Smooth muscle cell of trachea (primary cell): Measurements from ENCODE around the gene PTN. TPM values are rescaled to one million over a fixed set of nuclear protein-coding genes. Genes with fewer than 3 reads are reported as not detected.

Experiments used
- total RNA-seq: library from RNA; depleted of rRNA; stranded (reverse); fragments of >200 nt; gene quantifications from 2 replicates; pipeline ENCODE4 v1.2.1, GENCODE V29; 2014

The PTN gene, protein sequence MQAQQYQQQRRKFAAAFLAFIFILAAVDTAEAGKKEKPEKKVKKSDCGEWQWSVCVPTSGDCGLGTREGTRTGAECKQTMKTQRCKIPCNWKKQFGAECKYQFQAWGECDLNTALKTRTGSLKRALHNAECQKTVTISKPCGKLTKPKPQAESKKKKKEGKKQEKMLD
- total RNA-seq = 35.4 and 36.9 TPM in 2 replicates

DNA sequence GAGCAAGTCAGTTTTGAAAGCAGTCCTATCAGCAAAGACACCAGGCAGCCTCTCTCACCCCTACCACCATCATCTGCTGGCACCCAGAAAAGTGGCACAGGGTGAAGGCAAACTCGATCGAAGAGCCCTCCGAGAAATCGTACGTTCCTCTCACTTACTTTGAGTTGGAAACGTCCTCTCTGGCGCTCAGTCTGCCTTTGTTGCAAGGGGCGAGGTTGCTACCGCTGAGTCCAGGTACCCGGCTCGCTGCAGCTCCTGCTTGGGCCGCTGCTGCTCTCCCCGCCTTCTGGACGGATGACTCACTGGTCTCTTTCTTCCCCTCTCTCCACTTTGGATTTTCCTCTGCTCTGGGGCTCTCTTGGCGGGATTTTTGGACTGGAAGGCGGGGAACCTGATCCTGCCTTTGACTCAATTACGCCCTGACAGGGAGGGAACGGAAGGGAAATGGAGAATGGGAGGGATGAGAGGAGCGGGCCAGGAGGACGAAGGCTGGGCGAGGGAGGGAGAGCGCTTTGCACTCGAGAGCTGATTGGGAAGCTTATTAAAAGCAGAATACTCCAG lies at the start of gene PTN:
Gene PTN (minus strand): TSS at position 453 of the 561 bp plus-strand sequence. CDS start 88,760 bp downstream, outside the sequence.

